CD4-positive, alpha-beta T cell (primary cell): ENCODE data around the gene PACSIN2. TPM values are rescaled to one million over a fixed set of nuclear protein-coding genes. Genes with fewer than 3 reads are reported as not detected.

Source experiments
- ATAC-seq: fragments of 200-7000 bp; cut with Tn5 transposase; one replicate; pipeline ENCODE4 v1.10.0; 2022; ENCODE audit warnings: mild to moderate bottlenecking; ENCODE audit not compliant: poor library complexity
- CTCF ChIA-PET: fragments of 350-600 bp; sonication (Branson Sonifier 250); formaldehyde crosslinking; loops from one replicate; lab custom pipeline; 2021; ENCODE audit warnings: antibody characterized with exemption, inconsistent platforms; lab: Charles Lee
- POLR2A ChIA-PET: fragments of 350-600 bp; sonication (Branson Sonifier 250); formaldehyde crosslinking; loops from one replicate; lab custom pipeline; 2021; ENCODE audit warnings: antibody characterized with exemption, inconsistent platforms; lab: Charles Lee
- DNase-seq, 14 experiments: peaks; one replicate each; pipeline ENCODE4 v3.0.0-alpha.2; 2013 to 2020; ENCODE audit warnings: mixed read lengths in 2 of 14
- H3K27ac ChIP-seq, 2 donors: one replicate each; pipeline versions ENCODE4 v1.5.1 to v1.7.0; 2013; ENCODE audit warnings: low read length in 2 of 2, low read depth in 1 of 2, mild to moderate bottlenecking in 1 of 2
- H3K27me3 ChIP-seq, 2 experiments: 1 replicate in 1 of 2; 2 replicates in 1 of 2; pipeline versions ENCODE4 v1.6.1 to v1.7.0; 2013; ENCODE audit warnings: low read length in 2 of 2, control low read depth in 1 of 2, mild to moderate bottlenecking in 1 of 2, moderate library complexity in 1 of 2; ENCODE audit not compliant: insufficient read depth in 2 of 2, control insufficient read depth in 1 of 2
- H3K36me3 ChIP-seq: one replicate; pipeline ENCODE4 v1.6.1; 2013; ENCODE audit warnings: low read length, control low read depth; ENCODE audit not compliant: insufficient read depth
- H3K4me1 ChIP-seq: one replicate; pipeline ENCODE4 v1.6.1; 2013; ENCODE audit warnings: low read length, control low read depth; ENCODE audit not compliant: insufficient read depth
- H3K4me3 ChIP-seq: one replicate; pipeline ENCODE4 v1.5.1; 2013; ENCODE audit warnings: mild to moderate bottlenecking, low read length, moderate library complexity
- H3K9me3 ChIP-seq, 2 experiments: 1 replicate in 1 of 2; 2 replicates in 1 of 2; pipeline versions ENCODE4 v1.6.1 to v1.7.0; 2013; ENCODE audit warnings: low read length in 2 of 2, mild to moderate bottlenecking in 2 of 2, control low read depth in 1 of 2, moderate library complexity in 1 of 2; ENCODE audit not compliant: control insufficient read depth in 1 of 2, insufficient read depth in 1 of 2
- H3K27ac Mint-ChIP-seq: one replicate; pipeline ENCODE4 v1.8.0; 2020; ENCODE audit warnings: mixed read lengths
- H3K27me3 Mint-ChIP-seq: one replicate; pipeline ENCODE4 v1.8.0; 2021; ENCODE audit warnings: mixed read lengths
- H3K36me3 Mint-ChIP-seq: one replicate; pipeline ENCODE4 v1.8.0; 2021; ENCODE audit warnings: low read depth, mixed read lengths
- H3K4me1 Mint-ChIP-seq: one replicate; pipeline ENCODE4 v1.8.0; 2021; ENCODE audit warnings: low read depth, mixed read lengths
- H3K4me3 Mint-ChIP-seq: one replicate; pipeline ENCODE4 v1.8.0; 2020; ENCODE audit warnings: mild to moderate bottlenecking, mixed read lengths
- H3K9me3 Mint-ChIP-seq: one replicate; pipeline ENCODE4 v1.8.0; 2020; ENCODE audit warnings: mixed read lengths
- CTCF ChIP-seq: fragments of 200-600 bp; IDR thresholded peaks from one replicate; pipeline ENCODE4 v1.8.0; 2022; ENCODE audit warnings: antibody characterized with exemption, mild to moderate bottlenecking
- intact Hi-C, 2 experiments: fragments of 100-400 bp; cut with DNase I in 1 of 2; cut with micrococcal nuclease in 1 of 2; formaldehyde crosslinking; loops; one replicate each; pipeline versions ENCODE4 v1.15.1 to v1.9.0; 2023 to 2025; cut with DNase I, micrococcal nuclease
- total RNA-seq, 174 experiments: library from RNA in 2 of 174; stranded (reverse) in 2 of 174; gene quantifications; one replicate each; pipeline ENCODE4 v1.2.3 and lab custom pipeline; 2021 to 2026

Gene PACSIN2
- total RNA-seq, 2 experiments from 2014 or later = 23.3 to 25.5 TPM

- peaks cover 23% of the 10 kb centered on the region for H3K36me3 ChIP-seq
- peaks cover 0 to 3% of the 10 kb centered on the region in 2 experiments for H3K9me3 ChIP-seq
- Mint-ChIP-seq H3K4me3 (no peak overlapping the region), H3K36me3 (peaks cover 64% of the 10 kb centered on the region), H3K9me3 (no peaks in the 10 kb centered on the region), H3K4me1 (peaks cover 4% of the 10 kb centered on the region), H3K27me3 (no peaks in the 10 kb centered on the region), H3K27ac (no peak overlapping the region)
- H3K4me3 ChIP-seq = no peak overlapping the region
- TF ChIP-seq CTCF = no peak
- POLR2A ChIA-PET = no interaction called here
- no peak overlapping the region for H3K27ac ChIP-seq
- H3K27me3 ChIP-seq = no peaks in the 10 kb centered on the region
- ATAC-seq = no peak
- CTCF ChIA-PET = no interaction called here
- intact Hi-C loops = no loop called here
- H3K4me1 ChIP-seq = no peaks in the 10 kb centered on the region
- no peak for DNase-seq
Measured at GRCh38 chr22:42905702-42906183, 109.2 kb downstream of the PACSIN2 start.

- peaks cover 60% of the 10 kb centered on the region for H3K36me3 Mint-ChIP-seq
- peaks cover 18% of the 10 kb centered on the region for H3K36me3 ChIP-seq
- TF ChIP-seq CTCF = no peak
Measured at GRCh38 chr22:42905217-42905616, 109.7 kb downstream of the PACSIN2 start.

GRCh38 chr22:42904050-42904449, 110.9 kb downstream of the PACSIN2 start:
- Mint-ChIP-seq H3K4me3 (no peak overlapping the region), H3K27me3 (no peaks in the 10 kb centered on the region), H3K27ac (no peak overlapping the region), H3K4me1 (peaks cover 4% of the 10 kb centered on the region), H3K36me3 (peaks cover 53% of the 10 kb centered on the region), H3K9me3 (no peaks in the 10 kb centered on the region)
- Histone ChIP-seq H3K9me3 (peaks cover 0 to 3% of the 10 kb centered on the region in 2 experiments), H3K27ac (no peak overlapping the region), H3K4me3 (no peak overlapping the region), H3K27me3 (no peaks in the 10 kb centered on the region), H3K36me3 (peaks cover 9% of the 10 kb centered on the region), H3K4me1 (no peaks in the 10 kb centered on the region)
- intact Hi-C loops = no loop called here
- TF ChIP-seq CTCF = no peak
- ATAC-seq (no peak), DNase-seq (no peak)
- ChIA-PET CTCF (no interaction called here), POLR2A (no interaction called here)

More at GRCh38 chr22:42905217-42905616, 109.7 kb downstream of the PACSIN2 start:
- H3K9me3 Mint-ChIP-seq = no peaks in the 10 kb centered on the region
- Histone ChIP-seq H3K27ac (no peak overlapping the region), H3K4me3 (no peak overlapping the region), H3K4me1 (no peaks in the 10 kb centered on the region), H3K9me3 (peaks cover 0 to 3% of the 10 kb centered on the region in 2 experiments), H3K27me3 (no peaks in the 10 kb centered on the region)
- H3K27me3 Mint-ChIP-seq = no peaks in the 10 kb centered on the region
- ATAC-seq (no peak), DNase-seq (no peak)
- H3K4me1 Mint-ChIP-seq = peaks cover 4% of the 10 kb centered on the region
- H3K4me3 Mint-ChIP-seq = no peak overlapping the region
- intact Hi-C loops = no loop called here
- H3K27ac Mint-ChIP-seq = no peak overlapping the region
- POLR2A ChIA-PET = no interaction called here
- CTCF ChIA-PET = no interaction called here
